Stimulated activated CD8-positive, alpha-beta memory T cell treated with anti-CD3 and anti-CD28 coated beads, Interleukin-4, amount 100 ng/mL, for 4 hours (primary cell): ENCODE data around the gene HNRNPA2B1.
"Not testable (repeated sequence)": the region's sequence is repeated elsewhere in the genome, so short reads cannot be mapped to it uniquely, and the experiment has no call there.

Experiments used
- DNase-seq, 2 donors: peaks; one replicate each; pipeline ENCODE4 v3.0.0-alpha.2; 2020; ENCODE audit warnings: low read depth in 2 of 2, low spot score in 1 of 2

Gene HNRNPA2B1

GRCh38 chr7:26147646-26148306 lies 52.8 kb downstream of the HNRNPA2B1 start:
- DNase-seq, result not testable (repeated sequence)

GRCh38 chr7:26147030-26147429 lies 53.5 kb downstream of the HNRNPA2B1 start:
- DNase-seq, result no peak

GRCh38 chr7:26145238-26145637 lies 55.3 kb downstream of the HNRNPA2B1 start:
- DNase-seq, result no peak

GRCh38 chr7:26144184-26145080 lies 56.1 kb downstream of the HNRNPA2B1 start:
- no peak for DNase-seq

GRCh38 chr7:26143298-26144048 lies 57.1 kb downstream of the HNRNPA2B1 start:
- DNase-seq, result no peak

- DNase-seq, result no peak
Measured at GRCh38 chr7:26141077-26141476, 59.5 kb downstream of the HNRNPA2B1 start.

- no peak for DNase-seq
Measured at GRCh38 chr7:26140380-26140779, 60.2 kb downstream of the HNRNPA2B1 start.
